Measurements from ENCODE around the gene SAMD4B. TPM values are rescaled to one million over a fixed set of nuclear protein-coding genes. Genes with fewer than 3 reads are reported as not detected.
"Not testable (repeated sequence)": the region's sequence is repeated elsewhere in the genome, so short reads cannot be mapped to it uniquely, and the experiment has no call there.

SAMD4B gene
- total RNA-seq, 1 donor from 2014 or later, result 82.9 TPM

- DNase-seq (ENCODE audit: low spot score), result no peak
- no peaks in the 10 kb centered on the region for H3K9me3 Mint-ChIP-seq (ENCODE audit: low read depth)
- H3K4me1 Mint-ChIP-seq (ENCODE audit: low read depth), result no peaks in the 10 kb centered on the region
- TF ChIP-seq CTCF (IDR thresholded peaks at IDR 0.05), result no peak
- no peaks in the 10 kb centered on the region for H3K36me3 Mint-ChIP-seq (ENCODE audit: low read depth)
- no peak overlapping the region for H3K27ac Mint-ChIP-seq (ENCODE audit: unreplicated experiment)
- peaks cover 7% of the 10 kb centered on the region for H3K27me3 Mint-ChIP-seq (ENCODE audit: low read depth)
- no peak overlapping the region for H3K4me3 Mint-ChIP-seq (ENCODE audit: unreplicated experiment)
These were observed 14.7 kb upstream of the SAMD4B start for GRCh38 chr19:39327363-39328045.

- Mint-ChIP-seq H3K36me3 (ENCODE audit: low read depth) (no peaks in the 10 kb centered on the region), H3K4me1 (ENCODE audit: low read depth) (no peaks in the 10 kb centered on the region), H3K27ac (ENCODE audit: unreplicated experiment) (no peak overlapping the region), H3K9me3 (ENCODE audit: low read depth) (no peaks in the 10 kb centered on the region), H3K27me3 (ENCODE audit: low read depth) (peaks cover 7% of the 10 kb centered on the region), H3K4me3 (ENCODE audit: unreplicated experiment) (no peak overlapping the region)
- peak; percentile 96 for TF ChIP-seq CTCF (IDR thresholded peaks at IDR 0.05)
- DNase-seq (ENCODE audit: low spot score), result no peak
These were observed 14.0 kb upstream of the SAMD4B start for GRCh38 chr19:39328046-39328705.

- no peak for DNase-seq (ENCODE audit: low spot score)
- H3K4me3 Mint-ChIP-seq (ENCODE audit: unreplicated experiment), result no peak overlapping the region
- H3K27ac Mint-ChIP-seq (ENCODE audit: unreplicated experiment), result no peak overlapping the region
- no peaks in the 10 kb centered on the region for H3K36me3 Mint-ChIP-seq (ENCODE audit: low read depth)
- TF ChIP-seq CTCF (IDR thresholded peaks at IDR 0.05), result no peak
- no peaks in the 10 kb centered on the region for H3K9me3 Mint-ChIP-seq (ENCODE audit: low read depth)
- H3K27me3 Mint-ChIP-seq (ENCODE audit: low read depth), result peaks cover 7% of the 10 kb centered on the region
- no peaks in the 10 kb centered on the region for H3K4me1 Mint-ChIP-seq (ENCODE audit: low read depth)
These were observed 12.3 kb upstream of the SAMD4B start for GRCh38 chr19:39329948-39330347.

GRCh38 chr19:39332293-39332692, 9.9 kb upstream of the SAMD4B start:
- H3K27me3 Mint-ChIP-seq (ENCODE audit: low read depth), result peaks cover 11% of the 10 kb centered on the region
- DNase-seq (ENCODE audit: low spot score), result no peak
- no peaks in the 10 kb centered on the region for H3K4me1 Mint-ChIP-seq (ENCODE audit: low read depth)
- no peak overlapping the region for H3K27ac Mint-ChIP-seq (ENCODE audit: unreplicated experiment)
- H3K9me3 Mint-ChIP-seq (ENCODE audit: low read depth), result no peaks in the 10 kb centered on the region
- no peak overlapping the region for H3K4me3 Mint-ChIP-seq (ENCODE audit: unreplicated experiment)
- H3K36me3 Mint-ChIP-seq (ENCODE audit: low read depth), result no peaks in the 10 kb centered on the region
- no peak for TF ChIP-seq CTCF (IDR thresholded peaks at IDR 0.05)

GRCh38 chr19:39332738-39333137, 9.5 kb upstream of the SAMD4B start:
- H3K4me1 Mint-ChIP-seq (ENCODE audit: low read depth); H3K36me3 Mint-ChIP-seq (ENCODE audit: low read depth); H3K9me3 Mint-ChIP-seq (ENCODE audit: low read depth); H3K4me3 Mint-ChIP-seq (ENCODE audit: unreplicated experiment); DNase-seq (ENCODE audit: low spot score); H3K27ac Mint-ChIP-seq (ENCODE audit: unreplicated experiment): not testable (repeated sequence)
- H3K27me3 Mint-ChIP-seq (ENCODE audit: low read depth), result peaks cover 11% of the 10 kb centered on the region

- no peak for TF ChIP-seq CTCF (IDR thresholded peaks at IDR 0.05)
- H3K27ac Mint-ChIP-seq (ENCODE audit: unreplicated experiment), result no peak overlapping the region
These were observed 8.7 kb upstream of the SAMD4B start for GRCh38 chr19:39333507-39333906.

More at GRCh38 chr19:39333507-39333906, 8.7 kb upstream of the SAMD4B start:
- Mint-ChIP-seq H3K36me3 (ENCODE audit: low read depth) (no peaks in the 10 kb centered on the region), H3K4me3 (ENCODE audit: unreplicated experiment) (no peak overlapping the region), H3K4me1 (ENCODE audit: low read depth) (no peaks in the 10 kb centered on the region), H3K27me3 (ENCODE audit: low read depth) (peaks cover 10% of the 10 kb centered on the region), H3K9me3 (ENCODE audit: low read depth) (no peaks in the 10 kb centered on the region)
- no peak for DNase-seq (ENCODE audit: low spot score)
